HL-60 (cell line): ENCODE data around the gene NOS2.
"Not testable (repeated sequence)": the region's sequence is repeated elsewhere in the genome, so short reads cannot be mapped to it uniquely, and the experiment has no call there.

ENCODE experiments used
- DNase-seq, 2 experiments: peaks; one replicate each; pipeline ENCODE4 v3.0.0-alpha.2; 2010 to 2020; ENCODE audit warnings: low read depth in 1 of 2, low spot score in 1 of 2
- H3K27ac ChIP-seq: fragments of 250-450 bp; sonication (Bioruptor Pico); replicated peaks from 2 replicates; pipeline ENCODE4 v1.5.1; 2020; ENCODE audit warnings: mild to moderate bottlenecking, moderate library complexity
- H3K27me3 ChIP-seq: fragments of 250-450 bp; sonication (Bioruptor Pico); 2 replicates; pipeline ENCODE4 v1.5.1; 2021; ENCODE audit warnings: mild to moderate bottlenecking, moderate library complexity; ENCODE audit not compliant: insufficient read depth, poor library complexity, severe bottlenecking
- H3K4me3 ChIP-seq: replicated peaks from 2 replicates; pipeline ENCODE4 v1.5.1; 2011; ENCODE audit warnings: mild to moderate bottlenecking, control low read depth, low read length; ENCODE audit not compliant: insufficient read depth
- CTCF ChIP-seq: IDR thresholded peaks from one replicate; pipeline ENCODE4 v1.5.1; 2011; ENCODE audit warnings: low read length, control low read depth, inconsistent platforms; ENCODE audit not compliant: insufficient read depth
- GABPA ChIP-seq: IDR thresholded peaks from 2 replicates; pipeline ENCODE4 v1.6.1; 2012; ENCODE audit warnings: low read depth
- POLR2AphosphoS5 ChIP-seq: IDR thresholded peaks from 2 replicates; pipeline ENCODE4 v1.6.1; 2012; ENCODE audit warnings: low read depth
- REST ChIP-seq: IDR thresholded peaks from 2 replicates; pipeline ENCODE4 v1.6.1; 2012; ENCODE audit warnings: low read depth; ENCODE audit not compliant: insufficient replicate concordance
- SPI1 ChIP-seq: IDR thresholded peaks from 2 replicates; pipeline ENCODE4 v1.6.1; 2012; ENCODE audit warnings: low read depth, mild to moderate bottlenecking, borderline replicate concordance

The NOS2 gene

GRCh38 chr17:27846042-27846655 is 45.8 kb upstream of the NOS2 start:
- TF ChIP-seq SPI1 (no peak), GABPA (no peak), POLR2AphosphoS5 (no peak), REST (no peak), CTCF (no peak)

GRCh38 chr17:27845264-27846041 is 45.1 kb upstream of the NOS2 start:
- no peak overlapping the region for H3K27ac ChIP-seq
- no peak for DNase-seq
- H3K27me3 ChIP-seq = peaks cover 2% of the 10 kb centered on the region
- TF ChIP-seq GABPA (no peak), SPI1 (no peak), REST (no peak), CTCF (no peak), POLR2AphosphoS5 (no peak)
- no peak overlapping the region for H3K4me3 ChIP-seq

More at GRCh38 chr17:27846042-27846655, 45.8 kb upstream of the NOS2 start:
- peaks cover 2% of the 10 kb centered on the region for H3K27me3 ChIP-seq
- no peak overlapping the region for H3K4me3 ChIP-seq
- no peak overlapping the region for H3K27ac ChIP-seq
- peak in 1 of 2 experiments; percentile 17 for DNase-seq

GRCh38 chr17:27840688-27841087 is 40.4 kb upstream of the NOS2 start:
- no peak for TF ChIP-seq REST
- TF ChIP-seq GABPA = no peak
- TF ChIP-seq SPI1 = no peak
- no peak for TF ChIP-seq CTCF
- TF ChIP-seq POLR2AphosphoS5 = no peak
- H3K27me3 ChIP-seq = no peaks in the 10 kb centered on the region
- no peak for DNase-seq

GRCh38 chr17:27840406-27840678 is 40.0 kb upstream of the NOS2 start:
- H3K27ac ChIP-seq, H3K27me3 ChIP-seq, DNase-seq, H3K4me3 ChIP-seq: not testable (repeated sequence)

More at GRCh38 chr17:27840688-27841087, 40.4 kb upstream of the NOS2 start:
- H3K27ac ChIP-seq = no peak overlapping the region
- H3K4me3 ChIP-seq = no peak overlapping the region

GRCh38 chr17:27839571-27840405 is 39.5 kb upstream of the NOS2 start:
- H3K27me3 ChIP-seq, H3K27ac ChIP-seq, DNase-seq, H3K4me3 ChIP-seq: not testable (repeated sequence)
